GM19395 (cell line): ENCODE results near the gene ZNF230.

Experiments used
- ATAC-seq: cut with Tn5 transposase; IDR thresholded peaks from one replicate; pipeline ENCODE4 v1.9.1; 2021; ENCODE audit warnings: mild to moderate bottlenecking, moderate library complexity; ENCODE audit not compliant: unreplicated experiment

The ZNF230 gene

DNA sequence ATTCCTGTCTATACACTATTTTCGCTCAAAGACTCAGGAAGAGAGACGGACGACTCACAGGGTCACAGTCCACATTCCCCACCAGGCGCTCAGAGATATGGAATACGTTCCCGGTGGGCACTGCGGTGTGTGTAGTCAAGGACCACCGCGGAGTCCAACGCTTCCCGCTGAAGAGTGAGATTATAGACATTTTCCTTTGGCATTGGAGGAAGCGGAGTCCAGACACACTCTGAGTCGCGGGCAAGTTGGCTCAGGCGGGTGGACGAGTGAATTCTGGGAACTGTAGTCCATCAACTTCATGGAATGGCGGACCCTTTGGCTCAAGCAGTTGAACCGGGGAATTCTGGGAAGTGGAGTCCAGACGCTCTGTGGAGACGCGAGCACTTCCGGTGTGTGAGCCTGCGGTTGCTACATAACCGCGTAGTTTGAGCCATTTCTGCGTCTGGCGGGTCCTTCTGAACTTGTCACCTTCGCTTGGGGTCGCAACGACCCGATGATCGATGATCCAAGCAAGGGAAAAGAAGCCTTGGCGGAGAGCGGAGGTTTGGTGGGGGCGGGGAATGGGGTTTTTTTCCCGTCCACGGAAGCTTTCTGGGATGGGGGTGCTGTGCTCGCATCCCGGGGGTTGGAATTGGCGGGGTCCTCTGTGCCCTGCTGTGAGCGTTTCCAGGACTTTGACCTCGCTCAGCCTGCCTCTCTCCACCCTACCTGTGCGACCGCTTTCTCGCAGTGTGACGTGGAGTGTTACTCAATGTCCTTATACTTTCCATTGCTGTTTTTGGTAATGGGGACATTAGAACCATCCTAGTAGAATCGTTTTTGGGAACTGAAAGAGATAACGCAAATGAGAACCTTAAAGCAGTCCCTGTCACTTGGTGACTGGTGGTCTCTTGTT lies at the start of gene ZNF230:
TSS of gene ZNF230 (plus strand) at position 392 of the 895 bp plus-strand sequence. CDS start 4,122 bp downstream, outside the sequence.
- peak; percentile 89 for ATAC-seq

GRCh38 chr19:43956827-43957226 lies 45.9 kb upstream of the ZNF230 start:
- ATAC-seq, result no peak

GRCh38 chr19:43957891-43958290 lies 44.9 kb upstream of the ZNF230 start:
- ATAC-seq, result no peak

GRCh38 chr19:43960411-43960810 lies 42.3 kb upstream of the ZNF230 start:
- no peak for ATAC-seq

GRCh38 chr19:43966079-43966694 lies 36.6 kb upstream of the ZNF230 start:
- no peak for ATAC-seq

DNA sequence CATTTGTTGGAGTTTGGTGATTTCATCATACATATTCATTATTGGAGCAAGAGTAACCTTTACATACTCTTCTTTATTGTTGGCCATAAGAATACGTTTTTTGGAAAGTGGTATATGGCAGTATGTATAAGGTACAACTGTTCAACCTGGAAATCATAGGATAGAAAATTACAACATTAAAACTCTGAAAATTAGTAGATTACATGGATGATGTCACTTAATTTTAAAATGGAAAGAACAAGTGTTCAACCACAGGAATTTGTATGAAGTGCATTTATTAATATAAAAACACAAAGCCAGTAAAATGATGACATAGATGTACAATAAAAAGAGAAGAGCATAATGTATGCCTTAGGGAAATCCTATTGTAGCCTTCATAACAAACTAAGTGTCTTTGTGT lies 26.0 kb upstream of the ZNF230 start:
- no peak for ATAC-seq

DNA sequence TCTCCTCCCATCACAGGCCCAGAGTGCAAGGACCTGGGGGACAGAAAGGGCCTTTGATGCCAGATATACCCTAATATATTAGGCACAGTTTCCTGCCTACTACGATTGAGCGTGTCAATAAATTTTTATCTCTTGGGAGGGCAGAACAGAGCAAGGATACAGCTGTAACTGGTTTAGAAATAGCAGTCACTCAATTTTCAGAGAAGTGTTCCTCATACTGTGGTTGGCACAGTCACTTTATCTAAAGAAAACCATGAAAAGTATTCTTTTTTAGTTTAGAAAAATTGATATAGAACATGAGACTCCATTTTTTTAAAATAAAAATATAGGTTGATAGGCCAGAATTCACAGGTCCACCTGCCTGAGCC lies 19.2 kb upstream of the ZNF230 start:
- no peak for ATAC-seq

DNA sequence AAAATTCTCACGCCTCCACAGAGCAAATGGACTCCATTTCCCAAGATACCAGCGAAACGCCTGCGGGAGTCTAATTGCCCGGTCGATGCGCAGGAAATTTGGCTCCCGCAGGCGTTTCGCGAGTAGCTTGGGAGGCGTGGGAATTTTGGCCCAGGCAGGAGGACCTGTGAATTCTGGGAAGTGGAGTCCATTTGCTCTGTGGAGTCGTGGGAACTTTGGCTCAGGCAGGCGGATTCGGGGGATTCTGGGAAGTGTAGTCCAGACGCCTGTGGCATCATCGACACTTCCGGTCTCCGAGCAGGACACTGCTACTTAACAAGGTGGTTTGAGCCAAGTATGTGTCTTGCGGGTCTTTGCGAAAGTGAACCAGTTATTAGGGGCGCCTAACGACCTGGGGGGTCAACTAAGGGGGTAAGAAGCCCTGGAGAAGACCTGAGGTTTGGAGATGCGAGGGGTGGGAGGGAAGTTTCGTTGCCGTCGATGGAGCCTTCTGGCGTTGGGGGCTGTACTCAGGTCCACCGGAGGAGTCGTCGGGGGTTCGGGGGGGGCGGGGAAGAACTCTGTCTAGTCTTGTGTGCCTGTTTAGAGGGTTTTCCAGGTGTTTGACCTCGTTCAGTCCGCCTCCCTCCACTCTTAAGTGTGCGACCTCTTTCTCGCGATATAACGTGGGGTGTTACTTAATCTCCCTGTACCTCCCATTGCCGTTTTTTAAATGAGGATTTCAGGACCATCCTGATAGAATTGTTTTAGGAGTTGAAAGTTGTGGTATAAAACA lies 18.7 kb upstream of the ZNF230 start, which contains the start of gene ZNF155:
TSS of gene ZNF155 (plus strand) at position 277 of the 775 bp plus-strand sequence. CDS start 4,356 bp downstream, outside the sequence.
- ATAC-seq, result peak; percentile 74

GRCh38 chr19:43984687-43985000 lies 18.1 kb upstream of the ZNF230 start:
- ATAC-seq, result no peak

DNA sequence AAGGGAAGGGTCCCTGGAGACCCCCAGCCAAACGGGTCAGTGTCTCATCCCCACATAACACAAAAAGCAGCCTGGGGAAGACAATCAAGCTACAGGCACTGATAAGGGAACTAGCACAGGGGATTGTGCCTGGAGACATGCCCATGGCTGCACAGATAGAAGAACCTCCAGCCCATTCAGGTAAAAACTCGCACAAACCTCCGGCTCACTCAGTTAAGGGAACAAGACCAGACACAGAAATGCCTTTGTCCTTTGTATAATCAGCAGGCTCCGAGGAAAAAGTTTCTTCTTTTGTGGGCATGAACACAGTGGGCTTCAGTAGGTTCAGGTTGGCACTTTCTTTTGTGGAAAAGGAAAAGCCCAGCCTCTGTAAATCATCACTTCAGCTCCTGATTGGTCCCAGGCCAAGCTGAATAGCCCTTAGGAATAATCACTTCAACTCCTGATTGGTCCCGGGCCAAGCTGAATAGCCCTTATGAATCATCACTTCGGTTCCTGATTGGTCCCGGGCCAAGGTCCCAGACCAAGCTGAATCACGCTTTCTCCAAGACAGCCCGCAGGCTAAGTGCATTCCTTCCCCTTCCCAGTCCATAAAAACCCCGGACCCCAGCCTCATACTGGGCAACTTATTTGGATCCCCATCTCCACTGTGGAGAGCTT lies 5.0 kb upstream of the ZNF230 start:
- no peak for ATAC-seq

- no peak for ATAC-seq
Observed at GRCh38 chr19:44002212-44002565, 568 bp upstream of the ZNF230 start.

DNA sequence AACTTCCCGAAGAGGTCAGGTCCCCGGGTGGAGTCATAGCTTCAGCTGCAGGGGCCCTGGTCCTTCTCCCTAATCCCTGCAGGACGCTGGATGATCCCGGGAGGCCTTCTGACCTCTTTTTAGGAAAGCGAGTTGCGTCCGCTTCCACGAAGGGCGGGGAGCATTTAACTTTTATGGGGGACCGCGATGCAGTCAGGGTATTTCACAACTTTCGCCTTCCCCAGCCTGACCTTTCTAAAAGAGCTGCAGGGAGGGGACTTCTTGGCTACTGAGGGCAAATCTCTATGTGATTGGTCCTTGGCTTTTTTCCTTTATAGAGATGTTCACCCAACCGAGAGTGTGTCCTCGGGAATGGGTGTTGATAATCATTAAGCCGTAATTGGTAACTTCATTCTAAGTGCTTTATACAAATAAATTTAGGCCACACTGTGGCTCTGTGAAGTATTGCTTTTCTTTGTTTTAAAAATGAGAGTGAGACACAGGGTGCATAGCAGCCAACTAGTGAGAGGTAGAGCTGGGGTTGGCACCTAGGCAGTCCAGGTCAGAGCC lies 778 bp downstream of the ZNF230 start:
- peak; percentile 31 for ATAC-seq

DNA sequence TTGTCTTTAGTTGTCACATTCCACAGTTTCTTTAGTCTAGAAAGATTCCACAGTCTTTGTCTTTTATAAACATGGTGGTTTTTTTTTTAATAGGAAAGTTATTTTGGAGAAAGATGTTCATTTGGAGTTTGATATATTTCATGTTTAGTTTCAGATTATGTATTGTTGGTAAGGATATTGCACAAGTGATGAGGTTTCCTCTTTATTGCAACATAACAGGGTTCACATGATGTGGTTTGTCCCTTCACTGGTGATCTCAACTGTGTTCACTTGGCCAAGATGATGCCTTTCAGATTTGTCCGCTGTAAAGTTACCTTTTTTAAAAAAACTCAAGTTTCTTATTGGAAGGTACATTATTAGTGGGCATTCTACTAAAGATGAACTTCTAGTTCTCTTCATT lies 3.2 kb downstream of the ZNF230 start:
- ATAC-seq, result no peak

DNA sequence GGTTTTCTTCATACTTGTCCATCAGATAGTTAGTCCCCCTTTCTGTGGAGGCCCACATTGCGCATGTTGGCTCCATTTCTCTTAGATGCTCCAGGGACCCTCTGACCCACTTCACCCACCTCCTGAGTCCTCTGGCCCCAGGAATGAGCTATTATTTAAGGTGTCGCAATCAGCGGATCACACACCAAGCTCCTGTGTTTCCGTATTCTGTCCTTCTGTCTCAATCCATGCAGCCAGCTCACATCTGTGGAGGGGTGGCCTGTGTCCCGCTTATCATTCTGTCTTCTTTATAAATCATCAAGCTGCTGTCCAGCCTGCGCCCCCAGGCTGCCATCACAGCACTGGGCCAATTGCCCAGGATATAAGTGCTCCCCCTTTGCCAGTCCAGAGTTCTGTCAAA lies 4.7 kb downstream of the ZNF230 start:
- no peak for ATAC-seq

- ATAC-seq, result no peak
Observed at GRCh38 chr19:44010468-44010867, 7.7 kb downstream of the ZNF230 start.

GRCh38 chr19:44019498-44019897 lies 16.7 kb downstream of the ZNF230 start:
- no peak for ATAC-seq

GRCh38 chr19:44021221-44021620 lies 18.5 kb downstream of the ZNF230 start:
- no peak for ATAC-seq

DNA sequence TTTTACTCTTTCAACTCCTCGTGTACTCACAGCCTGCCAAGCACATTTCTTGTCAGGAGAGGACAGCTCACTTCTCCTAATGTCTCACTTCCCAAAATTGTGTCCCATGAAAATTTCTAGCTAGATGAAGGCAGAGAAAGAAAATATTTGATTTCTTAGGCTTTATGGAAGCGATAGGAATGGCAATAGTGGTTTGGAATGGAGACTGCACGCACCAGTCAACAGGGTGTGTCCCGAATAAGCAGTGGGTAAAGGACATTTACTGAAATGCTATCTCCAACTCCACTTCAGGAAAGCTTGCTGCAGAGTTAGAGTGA lies 22.1 kb downstream of the ZNF230 start:
- ATAC-seq, result no peak

GRCh38 chr19:44025217-44025936 lies 22.6 kb downstream of the ZNF230 start, which contains the start of gene ZNF222:
Gene ZNF222 (plus strand): TSS chr19:44025379. CDS start chr19:44025437, 58 bp downstream.
- peak; percentile 96 for ATAC-seq

GRCh38 chr19:44026622-44027021 lies 23.9 kb downstream of the ZNF230 start:
- ATAC-seq, result no peak
